HepG2 (cell line): ENCODE measurements around the gene NELFB. TPM values are rescaled to one million over a fixed set of nuclear protein-coding genes. Genes with fewer than 3 reads are reported as not detected.

Experiments
- AHR ChIP-seq: IDR thresholded peaks from 2 replicates; pipeline ENCODE4 v1.6.1; 2018; ENCODE audit warnings: missing genetic modification reagents, missing compliant biosample characterization
- CENPX ChIP-seq: sonication (generic); formaldehyde crosslinking; IDR thresholded peaks from 2 replicates; pipeline ENCODE4 v1.9.0; 2021; ENCODE audit warnings: mild to moderate bottlenecking, missing genetic modification reagents, moderate library complexity
- CHD2 ChIP-seq: IDR thresholded peaks from 2 replicates; pipeline ENCODE4 v1.6.1; 2011; ENCODE audit warnings: low read depth, low read length, improper control_type of control experiment
- NBN ChIP-seq: fragments of 450-650 bp; conservative IDR thresholded peaks from 2 replicates; pipeline ENCODE4 v1.6.1; 2017
- TRIM24 ChIP-seq: sonication (generic); formaldehyde crosslinking; IDR thresholded peaks from 2 replicates; pipeline ENCODE4 v1.8.0; 2022; ENCODE audit warnings: mild to moderate bottlenecking, missing genetic modification reagents
- ZEB1 ChIP-seq: IDR thresholded peaks from 2 replicates; pipeline ENCODE4 v1.6.1; 2012; ENCODE audit warnings: mild to moderate bottlenecking, low read depth, inconsistent platforms; ENCODE audit not compliant: insufficient replicate concordance
- ZNF12 ChIP-seq: sonication (generic); formaldehyde crosslinking; IDR thresholded peaks from 2 replicates; pipeline ENCODE4 v1.5.0; 2020; ENCODE audit warnings: missing genetic modification reagents
- ZNF629 ChIP-seq: sonication (generic); formaldehyde crosslinking; conservative IDR thresholded peaks from 2 replicates; pipeline ENCODE4 v1.5.0; 2020; ENCODE audit warnings: missing genetic modification reagents
- ZNF674 ChIP-seq: sonication (generic); formaldehyde crosslinking; IDR thresholded peaks from 2 replicates; pipeline ENCODE4 v1.5.0; 2020; ENCODE audit warnings: low read depth, mild to moderate bottlenecking, missing genetic modification reagents
- ZNF841 ChIP-seq: sonication (generic); formaldehyde crosslinking; IDR thresholded peaks from 2 replicates; pipeline ENCODE4 v1.8.1; 2023; ENCODE audit warnings: missing genetic modification reagents, borderline replicate concordance
- ZSCAN31 ChIP-seq: sonication (generic); formaldehyde crosslinking; IDR thresholded peaks from 2 replicates; pipeline ENCODE4 v1.5.0; 2020; ENCODE audit warnings: low read depth, mild to moderate bottlenecking, missing genetic modification reagents
- polyA plus RNA-seq, 8 experiments: library from polyadenylated mRNA; depleted of rRNA in 3 of 8; stranded (reverse) in 7 of 8; unstranded in 1 of 8; fragments of >200 nt; fragmentation: Illumina TruSeq in 4 of 8; extraction: Trizol in 4 of 8; gene quantifications; 2 replicates each; pipeline versions ENCODE4 v1.2.1 to v1.2.3, GENCODE V29; 2011 to 2016; ENCODE audit warnings: low read depth in 4 of 8, missing spikeins in 1 of 8, mixed read lengths in 1 of 8; ENCODE audit not compliant: insufficient read depth in 1 of 8
- total RNA-seq, 5 experiments: library from RNA; depleted of rRNA; stranded (reverse); fragments of >200 nt; fragmentation: Illumina TruSeq; extraction: Trizol; gene quantifications; 2 replicates each; pipeline ENCODE4 v1.2.3, GENCODE V29; 2016; ENCODE audit warnings: low read depth in 1 of 5
- TF ChIP-seq, protein P1 (sequence below): sonication (generic); formaldehyde crosslinking; IDR thresholded peaks from 2 replicates; pipeline ENCODE4 v1.5.0; 2020; ENCODE audit warnings: mild to moderate bottlenecking, missing genetic modification reagents
- TF ChIP-seq, protein P2 (sequence below): sonication (generic); formaldehyde crosslinking; IDR thresholded peaks from 2 replicates; pipeline ENCODE4 v1.9.0; 2021; ENCODE audit warnings: missing genetic modification reagents, borderline replicate concordance
- TF ChIP-seq, protein P3 (sequence below): sonication (generic); formaldehyde crosslinking; IDR thresholded peaks from 2 replicates; pipeline ENCODE4 v1.4.0; 2020; ENCODE audit warnings: missing genetic modification reagents
- TF ChIP-seq, protein P4 (sequence below): sonication (generic); formaldehyde crosslinking; IDR thresholded peaks from 2 replicates; pipeline ENCODE4 v1.4.0; 2020; ENCODE audit warnings: mild to moderate bottlenecking, missing genetic modification reagents, borderline replicate concordance
- TF ChIP-seq, protein P5 (sequence below): sonication (generic); formaldehyde crosslinking; conservative IDR thresholded peaks from 2 replicates; pipeline ENCODE4 v1.8.0; 2022; ENCODE audit warnings: mild to moderate bottlenecking, moderate library complexity, missing genetic modification reagents

NELFB gene
- total and polyA plus RNA-seq, 2 of the 13 experiments (the other 11 are each of a cell fraction or from before 2014, with no cell fraction given) = 26.5 to 45.8 TPM

DNA sequence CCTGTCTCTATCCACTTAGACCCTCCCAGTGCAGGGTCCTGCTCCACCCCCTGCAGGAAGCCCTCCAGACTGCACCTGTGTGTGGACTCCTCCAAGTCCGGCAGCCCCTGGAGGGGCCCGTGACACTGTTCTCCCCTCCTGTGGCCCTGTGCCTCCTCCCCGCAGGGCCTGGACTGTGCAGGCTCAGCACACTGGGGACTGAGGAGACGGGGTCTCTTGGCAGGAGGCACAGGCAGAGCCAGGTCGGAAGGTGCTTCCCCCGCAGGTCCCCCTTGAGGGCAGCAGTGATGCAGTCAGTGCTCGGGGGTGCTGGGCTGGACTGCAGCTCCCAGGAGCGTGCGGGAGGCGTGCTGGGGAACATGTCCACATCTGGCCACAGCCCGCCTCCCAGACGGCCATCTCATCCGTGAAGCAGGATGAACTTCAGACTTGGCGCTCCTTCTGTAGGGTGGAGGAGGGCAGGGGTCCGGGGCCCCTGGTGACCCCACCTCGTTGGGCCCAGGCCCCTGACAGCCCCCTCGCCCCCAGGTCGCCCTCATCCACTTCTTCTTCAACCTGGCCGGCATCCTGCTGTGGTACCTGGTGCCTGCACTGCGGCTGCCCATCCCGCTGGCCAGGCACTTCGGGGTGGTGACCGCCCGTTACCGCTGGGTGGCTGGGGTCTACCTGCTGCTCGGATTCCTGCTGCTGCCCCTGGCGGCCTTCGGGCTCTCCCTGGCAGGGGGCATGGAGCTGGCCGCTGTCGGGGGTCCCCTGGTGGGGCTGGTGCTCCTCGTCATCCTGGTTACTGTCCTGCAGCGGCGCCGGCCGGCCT, 19.5 kb upstream of the NELFB start (continued):
- TF ChIP-seq, protein P1, sequence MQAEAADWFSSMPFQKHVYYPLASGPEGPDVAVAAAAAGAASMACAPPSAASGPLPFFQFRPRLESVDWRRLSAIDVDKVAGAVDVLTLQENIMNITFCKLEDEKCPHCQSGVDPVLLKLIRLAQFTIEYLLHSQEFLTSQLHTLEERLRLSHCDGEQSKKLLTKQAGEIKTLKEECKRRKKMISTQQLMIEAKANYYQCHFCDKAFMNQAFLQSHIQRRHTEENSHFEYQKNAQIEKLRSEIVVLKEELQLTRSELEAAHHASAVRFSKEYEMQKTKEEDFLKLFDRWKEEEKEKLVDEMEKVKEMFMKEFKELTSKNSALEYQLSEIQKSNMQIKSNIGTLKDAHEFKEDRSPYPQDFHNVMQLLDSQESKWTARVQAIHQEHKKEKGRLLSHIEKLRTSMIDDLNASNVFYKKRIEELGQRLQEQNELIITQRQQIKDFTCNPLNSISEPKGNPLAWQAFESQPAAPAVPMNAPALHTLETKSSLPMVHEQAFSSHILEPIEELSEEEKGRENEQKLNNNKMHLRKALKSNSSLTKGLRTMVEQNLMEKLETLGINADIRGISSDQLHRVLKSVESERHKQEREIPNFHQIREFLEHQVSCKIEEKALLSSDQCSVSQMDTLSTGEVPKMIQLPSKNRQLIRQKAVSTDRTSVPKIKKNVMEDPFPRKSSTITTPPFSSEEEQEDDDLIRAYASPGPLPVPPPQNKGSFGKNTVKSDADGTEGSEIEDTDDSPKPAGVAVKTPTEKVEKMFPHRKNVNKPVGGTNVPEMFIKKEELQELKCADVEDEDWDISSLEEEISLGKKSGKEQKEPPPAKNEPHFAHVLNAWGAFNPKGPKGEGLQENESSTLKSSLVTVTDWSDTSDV (CRISPR knock-in tag) = no peak
- no peak for TF ChIP-seq NBN
- TF ChIP-seq CHD2 = no peak
- no peak for TF ChIP-seq ZNF629 (CRISPR knock-in tag)
- no peak for TF ChIP-seq ZSCAN31 (CRISPR knock-in tag)
- TF ChIP-seq ZNF674 (CRISPR knock-in tag) = no peak
- TF ChIP-seq, protein P2, sequence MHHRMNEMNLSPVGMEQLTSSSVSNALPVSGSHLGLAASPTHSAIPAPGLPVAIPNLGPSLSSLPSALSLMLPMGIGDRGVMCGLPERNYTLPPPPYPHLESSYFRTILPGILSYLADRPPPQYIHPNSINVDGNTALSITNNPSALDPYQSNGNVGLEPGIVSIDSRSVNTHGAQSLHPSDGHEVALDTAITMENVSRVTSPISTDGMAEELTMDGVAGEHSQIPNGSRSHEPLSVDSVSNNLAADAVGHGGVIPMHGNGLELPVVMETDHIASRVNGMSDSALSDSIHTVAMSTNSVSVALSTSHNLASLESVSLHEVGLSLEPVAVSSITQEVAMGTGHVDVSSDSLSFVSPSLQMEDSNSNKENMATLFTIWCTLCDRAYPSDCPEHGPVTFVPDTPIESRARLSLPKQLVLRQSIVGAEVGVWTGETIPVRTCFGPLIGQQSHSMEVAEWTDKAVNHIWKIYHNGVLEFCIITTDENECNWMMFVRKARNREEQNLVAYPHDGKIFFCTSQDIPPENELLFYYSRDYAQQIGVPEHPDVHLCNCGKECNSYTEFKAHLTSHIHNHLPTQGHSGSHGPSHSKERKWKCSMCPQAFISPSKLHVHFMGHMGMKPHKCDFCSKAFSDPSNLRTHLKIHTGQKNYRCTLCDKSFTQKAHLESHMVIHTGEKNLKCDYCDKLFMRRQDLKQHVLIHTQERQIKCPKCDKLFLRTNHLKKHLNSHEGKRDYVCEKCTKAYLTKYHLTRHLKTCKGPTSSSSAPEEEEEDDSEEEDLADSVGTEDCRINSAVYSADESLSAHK (CRISPR knock-in tag) = no peak
- no peak for TF ChIP-seq ZNF841
- TF ChIP-seq, protein P3, sequence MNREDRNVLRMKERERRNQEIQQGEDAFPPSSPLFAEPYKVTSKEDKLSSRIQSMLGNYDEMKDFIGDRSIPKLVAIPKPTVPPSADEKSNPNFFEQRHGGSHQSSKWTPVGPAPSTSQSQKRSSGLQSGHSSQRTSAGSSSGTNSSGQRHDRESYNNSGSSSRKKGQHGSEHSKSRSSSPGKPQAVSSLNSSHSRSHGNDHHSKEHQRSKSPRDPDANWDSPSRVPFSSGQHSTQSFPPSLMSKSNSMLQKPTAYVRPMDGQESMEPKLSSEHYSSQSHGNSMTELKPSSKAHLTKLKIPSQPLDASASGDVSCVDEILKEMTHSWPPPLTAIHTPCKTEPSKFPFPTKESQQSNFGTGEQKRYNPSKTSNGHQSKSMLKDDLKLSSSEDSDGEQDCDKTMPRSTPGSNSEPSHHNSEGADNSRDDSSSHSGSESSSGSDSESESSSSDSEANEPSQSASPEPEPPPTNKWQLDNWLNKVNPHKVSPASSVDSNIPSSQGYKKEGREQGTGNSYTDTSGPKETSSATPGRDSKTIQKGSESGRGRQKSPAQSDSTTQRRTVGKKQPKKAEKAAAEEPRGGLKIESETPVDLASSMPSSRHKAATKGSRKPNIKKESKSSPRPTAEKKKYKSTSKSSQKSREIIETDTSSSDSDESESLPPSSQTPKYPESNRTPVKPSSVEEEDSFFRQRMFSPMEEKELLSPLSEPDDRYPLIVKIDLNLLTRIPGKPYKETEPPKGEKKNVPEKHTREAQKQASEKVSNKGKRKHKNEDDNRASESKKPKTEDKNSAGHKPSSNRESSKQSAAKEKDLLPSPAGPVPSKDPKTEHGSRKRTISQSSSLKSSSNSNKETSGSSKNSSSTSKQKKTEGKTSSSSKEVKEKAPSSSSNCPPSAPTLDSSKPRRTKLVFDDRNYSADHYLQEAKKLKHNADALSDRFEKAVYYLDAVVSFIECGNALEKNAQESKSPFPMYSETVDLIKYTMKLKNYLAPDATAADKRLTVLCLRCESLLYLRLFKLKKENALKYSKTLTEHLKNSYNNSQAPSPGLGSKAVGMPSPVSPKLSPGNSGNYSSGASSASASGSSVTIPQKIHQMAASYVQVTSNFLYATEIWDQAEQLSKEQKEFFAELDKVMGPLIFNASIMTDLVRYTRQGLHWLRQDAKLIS (CRISPR knock-in tag) = no peak
- TF ChIP-seq AHR (CRISPR knock-in tag) = no peak
- TF ChIP-seq ZEB1 = no peak
- TF ChIP-seq, protein P4, sequence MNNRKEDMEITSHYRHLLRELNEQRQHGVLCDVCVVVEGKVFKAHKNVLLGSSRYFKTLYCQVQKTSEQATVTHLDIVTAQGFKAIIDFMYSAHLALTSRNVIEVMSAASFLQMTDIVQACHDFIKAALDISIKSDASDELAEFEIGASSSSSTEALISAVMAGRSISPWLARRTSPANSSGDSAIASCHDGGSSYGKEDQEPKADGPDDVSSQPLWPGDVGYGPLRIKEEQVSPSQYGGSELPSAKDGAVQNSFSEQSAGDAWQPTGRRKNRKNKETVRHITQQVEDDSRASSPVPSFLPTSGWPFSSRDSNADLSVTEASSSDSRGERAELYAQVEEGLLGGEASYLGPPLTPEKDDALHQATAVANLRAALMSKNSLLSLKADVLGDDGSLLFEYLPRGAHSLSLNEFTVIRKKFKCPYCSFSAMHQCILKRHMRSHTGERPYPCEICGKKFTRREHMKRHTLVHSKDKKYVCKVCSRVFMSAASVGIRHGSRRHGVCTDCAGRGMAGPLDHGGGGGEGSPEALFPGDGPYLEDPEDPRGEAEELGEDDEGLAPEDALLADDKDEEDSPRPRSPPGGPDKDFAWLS (CRISPR knock-in tag) = no peak
- TF ChIP-seq, protein P5, sequence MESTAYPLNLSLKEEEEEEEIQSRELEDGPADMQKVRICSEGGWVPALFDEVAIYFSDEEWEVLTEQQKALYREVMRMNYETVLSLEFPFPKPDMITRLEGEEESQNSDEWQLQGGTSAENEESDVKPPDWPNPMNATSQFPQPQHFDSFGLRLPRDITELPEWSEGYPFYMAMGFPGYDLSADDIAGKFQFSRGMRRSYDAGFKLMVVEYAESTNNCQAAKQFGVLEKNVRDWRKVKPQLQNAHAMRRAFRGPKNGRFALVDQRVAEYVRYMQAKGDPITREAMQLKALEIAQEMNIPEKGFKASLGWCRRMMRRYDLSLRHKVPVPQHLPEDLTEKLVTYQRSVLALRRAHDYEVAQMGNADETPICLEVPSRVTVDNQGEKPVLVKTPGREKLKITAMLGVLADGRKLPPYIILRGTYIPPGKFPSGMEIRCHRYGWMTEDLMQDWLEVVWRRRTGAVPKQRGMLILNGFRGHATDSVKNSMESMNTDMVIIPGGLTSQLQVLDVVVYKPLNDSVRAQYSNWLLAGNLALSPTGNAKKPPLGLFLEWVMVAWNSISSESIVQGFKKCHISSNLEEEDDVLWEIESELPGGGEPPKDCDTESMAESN (CRISPR knock-in tag) = no peak
- no peak for TF ChIP-seq CENPX (CRISPR knock-in tag)
- no peak for TF ChIP-seq ZNF12 (CRISPR knock-in tag)
- no peak for TF ChIP-seq TRIM24 (CRISPR knock-in tag)
